ENCODE results near the gene TM4SF4.

DNA sequence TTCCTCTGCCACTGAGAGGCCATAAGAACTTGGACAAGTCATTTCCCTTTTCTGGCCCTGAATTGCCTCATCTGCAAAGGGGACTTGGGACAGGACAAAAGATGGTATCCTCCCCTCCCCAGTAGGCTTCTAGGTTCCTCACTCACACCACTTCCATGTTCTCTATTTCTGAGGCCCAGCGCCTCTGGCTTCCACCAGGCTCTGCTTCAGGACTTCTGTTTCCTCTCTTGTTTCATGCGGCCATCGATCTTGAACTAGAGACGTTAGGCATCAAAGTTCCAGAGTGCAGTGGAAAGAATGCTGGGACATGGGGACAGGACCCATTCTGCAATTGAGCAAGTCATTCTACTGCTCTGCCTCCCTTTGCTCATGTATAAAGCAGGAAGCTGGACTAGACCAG lies 1.7 kb downstream of the TM4SF4 start:
- TF ChIP-seq CTCF (IDR thresholded peaks at IDR 0.05) (no peak), POLR2A (IDR thresholded peaks at IDR 0.05) (no peak)
